Measurements from ENCODE around the gene SEZ6L.

DNA sequence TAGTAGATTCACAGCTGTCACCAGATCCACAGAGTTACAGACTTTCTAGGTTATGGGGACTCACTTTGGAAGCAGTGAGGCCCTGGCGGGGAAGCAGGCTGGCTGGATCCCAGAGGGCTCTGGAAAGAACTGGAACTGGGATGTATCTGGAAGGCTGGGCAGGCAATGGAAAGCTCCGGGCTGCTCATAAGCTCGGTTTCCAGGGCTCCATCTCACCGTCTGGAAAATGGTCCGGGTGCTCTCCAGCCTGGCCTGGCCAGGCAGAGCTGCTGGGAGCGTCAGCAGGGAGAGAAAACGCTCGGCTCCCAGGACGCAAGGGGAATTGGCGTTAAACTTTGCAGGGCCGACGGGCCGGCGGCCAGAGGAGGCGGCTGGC is 335 bp upstream of the SEZ6L start:
- TF ChIP-seq, protein P1, sequence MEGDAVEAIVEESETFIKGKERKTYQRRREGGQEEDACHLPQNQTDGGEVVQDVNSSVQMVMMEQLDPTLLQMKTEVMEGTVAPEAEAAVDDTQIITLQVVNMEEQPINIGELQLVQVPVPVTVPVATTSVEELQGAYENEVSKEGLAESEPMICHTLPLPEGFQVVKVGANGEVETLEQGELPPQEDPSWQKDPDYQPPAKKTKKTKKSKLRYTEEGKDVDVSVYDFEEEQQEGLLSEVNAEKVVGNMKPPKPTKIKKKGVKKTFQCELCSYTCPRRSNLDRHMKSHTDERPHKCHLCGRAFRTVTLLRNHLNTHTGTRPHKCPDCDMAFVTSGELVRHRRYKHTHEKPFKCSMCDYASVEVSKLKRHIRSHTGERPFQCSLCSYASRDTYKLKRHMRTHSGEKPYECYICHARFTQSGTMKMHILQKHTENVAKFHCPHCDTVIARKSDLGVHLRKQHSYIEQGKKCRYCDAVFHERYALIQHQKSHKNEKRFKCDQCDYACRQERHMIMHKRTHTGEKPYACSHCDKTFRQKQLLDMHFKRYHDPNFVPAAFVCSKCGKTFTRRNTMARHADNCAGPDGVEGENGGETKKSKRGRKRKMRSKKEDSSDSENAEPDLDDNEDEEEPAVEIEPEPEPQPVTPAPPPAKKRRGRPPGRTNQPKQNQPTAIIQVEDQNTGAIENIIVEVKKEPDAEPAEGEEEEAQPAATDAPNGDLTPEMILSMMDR (IDR thresholded peaks at IDR 0.05; ENCODE audit: insufficient read depth, low read depth, low read length) = no peak
- no peak for TF ChIP-seq EZH2 (IDR thresholded peaks at IDR 0.05; ENCODE audit: insufficient read depth, low read length)
